NT2/D1 (cell line): Measurements from ENCODE around the gene SLC15A2.

Experiments
- DNase-seq: peaks from one replicate; pipeline ENCODE4 v3.0.0-alpha.2; 2011; ENCODE audit warnings: low read depth, low spot score
- H3K27me3 ChIP-seq: 2 replicates; pipeline ENCODE4 v1.6.0; 2011; ENCODE audit warnings: mild to moderate bottlenecking; ENCODE audit not compliant: insufficient read length, insufficient read depth
- H3K36me3 ChIP-seq: 2 replicates; pipeline ENCODE4 v1.6.1; 2011; ENCODE audit warnings: mild to moderate bottlenecking, low read length, mixed read lengths; ENCODE audit not compliant: insufficient read depth, insufficient read length
- H3K4me1 ChIP-seq: 2 replicates; pipeline ENCODE4 v1.5.1; 2011; ENCODE audit not compliant: insufficient read depth, insufficient read length
- H3K4me3 ChIP-seq: 2 replicates; pipeline ENCODE4 v1.5.1; 2011; ENCODE audit warnings: low read depth; ENCODE audit not compliant: insufficient read length
- H3K9ac ChIP-seq: 2 replicates; pipeline ENCODE4 v1.6.0; 2011; ENCODE audit warnings: low read depth; ENCODE audit not compliant: insufficient read length
- H3K9me3 ChIP-seq: 2 replicates; pipeline ENCODE4 v1.5.1; 2011; ENCODE audit warnings: mild to moderate bottlenecking, low read length; ENCODE audit not compliant: insufficient read depth
- SUZ12 ChIP-seq: IDR thresholded peaks from 2 replicates; pipeline ENCODE4 v1.6.1; 2011; ENCODE audit not compliant: insufficient read length, insufficient read depth; ENCODE audit errors: extremely low read depth
- YY1 ChIP-seq: IDR thresholded peaks from 2 replicates; pipeline ENCODE4 v1.6.1; 2011; ENCODE audit not compliant: insufficient read length, insufficient read depth
- ZNF274 ChIP-seq: IDR thresholded peaks from 2 replicates; pipeline ENCODE4 v1.6.1; 2011; ENCODE audit warnings: mild to moderate bottlenecking, low read depth, low read length

Gene SLC15A2

DNA sequence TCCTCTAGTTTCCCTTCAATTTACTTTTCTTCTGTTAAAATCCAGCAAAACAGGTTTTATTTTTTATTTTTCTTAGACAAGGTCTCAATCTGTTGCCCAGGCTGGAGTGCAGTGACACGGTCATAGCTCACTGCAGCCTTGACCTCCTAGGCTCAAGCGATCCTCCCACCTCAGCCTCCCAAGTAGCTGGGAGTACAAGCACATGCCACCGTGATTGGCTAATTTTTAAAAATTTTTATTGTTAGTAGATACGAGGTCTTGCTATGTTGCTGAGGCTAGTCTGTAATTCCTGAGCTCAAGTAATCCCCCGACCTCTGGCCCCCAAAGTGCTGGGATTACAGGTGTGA lies 86.2 kb downstream of the SLC15A2 start:
- Histone ChIP-seq H3K36me3 (no peaks in the 10 kb centered on the region), H3K4me1 (no peaks in the 10 kb centered on the region), H3K9me3 (peaks cover 10% of the 10 kb centered on the region), H3K9ac (no peak overlapping the region), H3K4me3 (no peak overlapping the region), H3K27me3 (no peaks in the 10 kb centered on the region)
- no peak for TF ChIP-seq ZNF274
- no peak for TF ChIP-seq SUZ12
- TF ChIP-seq YY1, result no peak
- DNase-seq, result no peak

- TF ChIP-seq YY1, result no peak
- TF ChIP-seq SUZ12, result no peak
- no peak for TF ChIP-seq ZNF274
- Histone ChIP-seq H3K4me1 (no peaks in the 10 kb centered on the region), H3K9ac (no peak overlapping the region), H3K9me3 (peaks cover 10% of the 10 kb centered on the region), H3K27me3 (no peaks in the 10 kb centered on the region), H3K36me3 (no peaks in the 10 kb centered on the region), H3K4me3 (no peak overlapping the region)
- DNase-seq, result no peak
Observed at GRCh38 chr3:121981473-121981872, 87.3 kb downstream of the SLC15A2 start.

- no peaks in the 10 kb centered on the region for H3K36me3 ChIP-seq
- H3K4me1 ChIP-seq, result no peaks in the 10 kb centered on the region
- no peak overlapping the region for H3K9ac ChIP-seq
- DNase-seq, result no peak
- peaks cover 10% of the 10 kb centered on the region for H3K9me3 ChIP-seq
- no peak overlapping the region for H3K4me3 ChIP-seq
- no peaks in the 10 kb centered on the region for H3K27me3 ChIP-seq
- TF ChIP-seq YY1 (no peak), SUZ12 (no peak), ZNF274 (no peak)
Observed at GRCh38 chr3:121985846-121986245, 91.6 kb downstream of the SLC15A2 start.

GRCh38 chr3:121988146-121988545 lies 93.9 kb downstream of the SLC15A2 start:
- no peak overlapping the region for H3K9ac ChIP-seq
- H3K4me1 ChIP-seq, result no peaks in the 10 kb centered on the region
- no peak overlapping the region for H3K4me3 ChIP-seq
- no peak for DNase-seq
- H3K27me3 ChIP-seq, result no peaks in the 10 kb centered on the region
- no peak for TF ChIP-seq SUZ12
- TF ChIP-seq ZNF274, result no peak
- H3K9me3 ChIP-seq, result peaks cover 8% of the 10 kb centered on the region
- no peaks in the 10 kb centered on the region for H3K36me3 ChIP-seq

- H3K27me3 ChIP-seq, result no peaks in the 10 kb centered on the region
- no peaks in the 10 kb centered on the region for H3K36me3 ChIP-seq
- TF ChIP-seq ZNF274 (no peak), SUZ12 (no peak), YY1 (no peak)
- no peak overlapping the region for H3K9ac ChIP-seq
- H3K9me3 ChIP-seq, result no peaks in the 10 kb centered on the region
- H3K4me3 ChIP-seq, result no peak overlapping the region
- H3K4me1 ChIP-seq, result no peaks in the 10 kb centered on the region
- no peak for DNase-seq
Observed at GRCh38 chr3:121989943-121990342, 95.7 kb downstream of the SLC15A2 start.

- DNase-seq, result no peak
- TF ChIP-seq SUZ12 (no peak), ZNF274 (no peak), YY1 (no peak)
Observed at GRCh38 chr3:121992601-121993560, 98.7 kb downstream of the SLC15A2 start.

More at GRCh38 chr3:121992601-121993560, 98.7 kb downstream of the SLC15A2 start:
- Histone ChIP-seq H3K9ac (no peak overlapping the region), H3K27me3 (no peaks in the 10 kb centered on the region), H3K9me3 (no peaks in the 10 kb centered on the region), H3K4me1 (no peaks in the 10 kb centered on the region), H3K36me3 (no peaks in the 10 kb centered on the region), H3K4me3 (no peak overlapping the region)
